GM23338 (cell line): ENCODE results near the gene PPWD1. TPM values are rescaled to one million over a fixed set of nuclear protein-coding genes. Genes with fewer than 3 reads are reported as not detected.

Experiments used
- ATAC-seq: fragments of 200-7000 bp; cut with Tn5 transposase; 3 replicates; pipeline ENCODE4 v1.9.1; 2020
- DNase-seq: peaks from one replicate; pipeline ENCODE4 v3.0.0-alpha.2; 2015; ENCODE audit warnings: low spot score
- H2AFZ ChIP-seq: fragments of 200-600 bp; sonication (generic); 2 replicates; pipeline ENCODE4 v1.8.0; 2016; ENCODE audit warnings: antibody characterized with exemption, mild to moderate bottlenecking, moderate library complexity
- H3F3A ChIP-seq: fragments of 200-600 bp; sonication (generic); replicated peaks from 2 replicates; pipeline ENCODE4 v1.8.0; 2017; ENCODE audit warnings: antibody characterized with exemption, mixed run types, low read depth
- H3K27ac ChIP-seq: fragments of 200-600 bp; sonication (generic); 2 replicates; pipeline ENCODE4 v1.6.1; 2016; ENCODE audit warnings: low read depth
- H3K27me3 ChIP-seq: fragments of 200-600 bp; sonication (generic); 2 replicates; pipeline ENCODE4 v1.8.0; 2016; ENCODE audit warnings: mild to moderate bottlenecking, mixed run types, moderate library complexity; ENCODE audit not compliant: insufficient read depth
- H3K36me3 ChIP-seq: fragments of 200-600 bp; sonication (generic); 2 replicates; pipeline ENCODE4 v1.8.0; 2016; ENCODE audit warnings: mild to moderate bottlenecking; ENCODE audit not compliant: insufficient read depth
- H3K4me1 ChIP-seq: fragments of 200-600 bp; sonication (generic); 2 replicates; pipeline ENCODE4 v1.8.0; 2016; ENCODE audit warnings: mild to moderate bottlenecking, moderate library complexity; ENCODE audit not compliant: insufficient read depth
- H3K4me2 ChIP-seq: fragments of 200-600 bp; sonication (generic); 2 replicates; pipeline ENCODE4 v1.7.1; 2017; ENCODE audit warnings: mixed run types
- H3K4me3 ChIP-seq: fragments of 200-600 bp; sonication (generic); 2 replicates; pipeline ENCODE4 v1.6.1; 2016; ENCODE audit warnings: mixed run types
- H3K79me2 ChIP-seq: fragments of 200-600 bp; sonication (generic); replicated peaks from 2 replicates; pipeline ENCODE4 v1.8.0; 2017; ENCODE audit warnings: mild to moderate bottlenecking; ENCODE audit not compliant: insufficient read depth
- H3K9me2 ChIP-seq: fragments of 200-600 bp; sonication (generic); 2 replicates; pipeline ENCODE4 v1.8.0; 2017; ENCODE audit not compliant: insufficient read depth
- H4K20me1 ChIP-seq: fragments of 200-600 bp; sonication (generic); replicated peaks from 2 replicates; pipeline ENCODE4 v1.8.0; 2017; ENCODE audit warnings: mild to moderate bottlenecking; ENCODE audit not compliant: insufficient read depth
- H3K27ac Mint-ChIP-seq: 2 replicates; pipeline ENCODE4 v1.8.0; 2020; ENCODE audit warnings: inconsistent platforms, mild to moderate bottlenecking, moderate library complexity, mixed read lengths
- H3K27me3 Mint-ChIP-seq: 3 replicates; pipeline ENCODE4 v1.8.0; 2022; ENCODE audit warnings: low read depth, mild to moderate bottlenecking, moderate library complexity, mixed read lengths, inconsistent platforms; ENCODE audit not compliant: insufficient read depth, poor library complexity
- H3K36me3 Mint-ChIP-seq: 3 replicates; pipeline ENCODE4 v1.8.0; 2021; ENCODE audit warnings: low read depth, mild to moderate bottlenecking, inconsistent platforms, moderate library complexity, mixed read lengths
- H3K4me1 Mint-ChIP-seq: 3 replicates; pipeline ENCODE4 v1.8.0; 2020; ENCODE audit warnings: mild to moderate bottlenecking, inconsistent platforms, mixed read lengths
- H3K4me3 Mint-ChIP-seq: 3 replicates; pipeline ENCODE4 v1.8.0; 2021; ENCODE audit warnings: moderate library complexity, mild to moderate bottlenecking, inconsistent platforms, mixed read lengths
- H3K9me3 Mint-ChIP-seq: 3 replicates; pipeline ENCODE4 v1.8.0; 2020; ENCODE audit warnings: moderate library complexity, mild to moderate bottlenecking, inconsistent platforms, mixed read lengths
- CREB1 ChIP-seq: fragments of 250-450 bp; sonication (Bioruptor Pico); IDR thresholded peaks from 2 replicates; pipeline ENCODE4 v1.5.0; 2020; ENCODE audit warnings: low read depth, mild to moderate bottlenecking, moderate library complexity
- CTCF ChIP-seq, 2 experiments: fragments of 200-600 bp in 1 of 2; sonication (generic) in 1 of 2; conservative IDR thresholded peaks; 2 replicates each; pipeline versions ENCODE4 v1.5.1 to v1.6.1; 2016 to 2017; ENCODE audit warnings: antibody characterized with exemption in 2 of 2, low read depth in 2 of 2, mild to moderate bottlenecking in 2 of 2, moderate library complexity in 1 of 2
- ETS1 ChIP-seq: IDR thresholded peaks from 2 replicates; pipeline ENCODE4 v1.6.1; 2016; ENCODE audit warnings: antibody characterized with exemption
- EZH2 ChIP-seq: fragments of 200-600 bp; sonication (generic); IDR thresholded peaks from one replicate; pipeline ENCODE4 v1.8.0; 2017; ENCODE audit warnings: antibody characterized with exemption, mild to moderate bottlenecking, low read depth; ENCODE audit not compliant: unreplicated experiment
- EZH2phosphoT487 ChIP-seq: fragments of 200-600 bp; sonication (generic); IDR thresholded peaks from one replicate; pipeline ENCODE4 v1.8.1; 2018; ENCODE audit warnings: antibody characterized with exemption; ENCODE audit not compliant: unreplicated experiment
- JUNB ChIP-seq: IDR thresholded peaks from one replicate; pipeline ENCODE4 v1.6.1; 2016; ENCODE audit warnings: antibody characterized with exemption; ENCODE audit not compliant: unreplicated experiment
- NANOG ChIP-seq: IDR thresholded peaks from 2 replicates; pipeline ENCODE4 v1.6.1; 2016; ENCODE audit warnings: antibody characterized with exemption, borderline replicate concordance
- POLR2AphosphoS5 ChIP-seq: IDR thresholded peaks from 2 replicates; pipeline ENCODE4 v1.6.1; 2016; ENCODE audit warnings: antibody characterized with exemption, low read depth
- REST ChIP-seq: IDR thresholded peaks from one replicate; pipeline ENCODE4 v1.6.1; 2018; ENCODE audit warnings: antibody characterized with exemption; ENCODE audit not compliant: unreplicated experiment
- STAT1 ChIP-seq: IDR thresholded peaks from one replicate; pipeline ENCODE4 v1.6.1; 2016; ENCODE audit warnings: antibody characterized with exemption; ENCODE audit not compliant: unreplicated experiment
- ZNF114 ChIP-seq: fragments of 250-450 bp; sonication (Bioruptor Pico); IDR thresholded peaks from 2 replicates; pipeline ENCODE4 v1.5.0; 2020; ENCODE audit warnings: mild to moderate bottlenecking, moderate library complexity
- ZNF331 ChIP-seq: fragments of 250-450 bp; sonication (Bioruptor Pico); IDR thresholded peaks from 2 replicates; pipeline ENCODE4 v1.5.0; 2020; ENCODE audit warnings: low read depth, mild to moderate bottlenecking, moderate library complexity
- ZNF462 ChIP-seq: fragments of 250-450 bp; sonication (Bioruptor Pico); IDR thresholded peaks from 2 replicates; pipeline ENCODE4 v1.5.0; 2020; ENCODE audit warnings: mild to moderate bottlenecking, moderate library complexity
- polyA plus RNA-seq: library from polyadenylated mRNA; unstranded; fragments of >200 nt; fragmentation: Nextera tagmentation; extraction: Ambion mirVana; gene quantifications from 2 replicates; pipeline ENCODE4 v1.2.1, GENCODE V29; 2016
- total RNA-seq: library from RNA; depleted of rRNA; stranded (reverse); fragments of >200 nt; shearing (Covaris generic); gene quantifications from 2 replicates; pipeline ENCODE4 v1.2.3, GENCODE V29; 2014

The PPWD1 gene
- total and polyA plus RNA-seq, 2 experiments from 2014 or later = 34.8 to 57.1 TPM

GRCh38 chr5:65570598-65571226 lies 7.6 kb downstream of the PPWD1 start:
- H3K4me2 ChIP-seq = no peak overlapping the region
- Mint-ChIP-seq H3K36me3 (peaks cover 17% of the 10 kb centered on the region; the same call in 2 of the 3 replicates), H3K27me3 (no peaks in the 10 kb centered on the region), H3K4me3 (no peak overlapping the region), H3K9me3 (no peaks in the 10 kb centered on the region), H3K27ac (no peak overlapping the region), H3K4me1 (no peaks in the 10 kb centered on the region)
- no peaks in the 10 kb centered on the region for H3K9me2 ChIP-seq
- no peak for TF ChIP-seq CREB1 (CRISPR knock-in tag)
- no peak for TF ChIP-seq ZNF331 (CRISPR knock-in tag)
- TF ChIP-seq ZNF462 = no peak
- TF ChIP-seq NANOG = no peak
- no peak for TF ChIP-seq CTCF (conservative IDR thresholded peaks at IDR 0.05; ENCODE audit: low read depth in 2 of 2)
- TF ChIP-seq EZH2phosphoT487 = no peak
- no peak for TF ChIP-seq POLR2AphosphoS5
- TF ChIP-seq ZNF114 (CRISPR knock-in tag) = no peak
- no peak for TF ChIP-seq EZH2
- no peak for TF ChIP-seq STAT1
- no peak for TF ChIP-seq JUNB
- TF ChIP-seq REST = no peak
- TF ChIP-seq ETS1 = no peak
- DNase-seq (no peak), ATAC-seq (no peak)
- H3K36me3 ChIP-seq = peaks cover 12% of the 10 kb centered on the region; the same call in 1 of the 2 replicates
- H3K79me2 ChIP-seq = peaks cover 20% of the 10 kb centered on the region
- H4K20me1 ChIP-seq = peaks cover 4% of the 10 kb centered on the region; the same call in 1 of the 2 replicates
- no peak overlapping the region for H2AFZ ChIP-seq
- no peak overlapping the region for H3K27ac ChIP-seq
- no peaks in the 10 kb centered on the region for H3F3A ChIP-seq
- H3K4me1 ChIP-seq = no peaks in the 10 kb centered on the region
- no peak overlapping the region for H3K4me3 ChIP-seq
- H3K27me3 ChIP-seq = no peaks in the 10 kb centered on the region
